Kidney epithelial cell (primary cell): ENCODE results near the gene MRPL28. TPM values are rescaled to one million over a fixed set of nuclear protein-coding genes. Genes with fewer than 3 reads are reported as not detected.

ENCODE experiments used
- DNase-seq: peaks from one replicate; pipeline ENCODE4 v3.0.0-alpha.2; 2010; ENCODE audit warnings: low read depth
- H3K27me3 ChIP-seq: 2 replicates; pipeline ENCODE4 v1.6.0; 2011; ENCODE audit warnings: low read length; ENCODE audit not compliant: control insufficient read depth, insufficient read depth
- H3K36me3 ChIP-seq: 2 replicates; pipeline ENCODE4 v1.5.1; 2011; ENCODE audit warnings: low read length; ENCODE audit not compliant: control insufficient read depth, insufficient read depth
- H3K4me3 ChIP-seq: 2 replicates; pipeline ENCODE4 v1.5.1; 2011; ENCODE audit warnings: low read depth, mild to moderate bottlenecking, control low read depth, low read length
- CTCF ChIP-seq: IDR thresholded peaks from 2 replicates; pipeline ENCODE4 v1.5.1; 2011; ENCODE audit warnings: mild to moderate bottlenecking, moderate library complexity, low read length, control low read depth, inconsistent platforms; ENCODE audit not compliant: insufficient read depth, poor library complexity, severe bottlenecking
- total RNA-seq: library from RNA; depleted of rRNA; stranded (reverse); fragments of >200 nt; gene quantifications from 2 replicates; pipeline ENCODE4 v1.2.3, GENCODE V29; 2015

Gene MRPL28
- total RNA-seq, 1 donor from 2014 or later, result 107 TPM

GRCh38 chr16:398561-399339, 28.4 kb upstream of the MRPL28 start:
- H3K36me3 ChIP-seq, result no peaks in the 10 kb centered on the region
- H3K4me3 ChIP-seq, result no peak overlapping the region
- no peak for DNase-seq
- H3K27me3 ChIP-seq, result no peaks in the 10 kb centered on the region
- no peak for TF ChIP-seq CTCF

GRCh38 chr16:397736-398332, 27.5 kb upstream of the MRPL28 start:
- Histone ChIP-seq H3K36me3 (no peaks in the 10 kb centered on the region), H3K4me3 (peak overlapping the region; percentile 10), H3K27me3 (no peaks in the 10 kb centered on the region)
- peak; percentile 40 for TF ChIP-seq CTCF
- DNase-seq, result no peak

DNA sequence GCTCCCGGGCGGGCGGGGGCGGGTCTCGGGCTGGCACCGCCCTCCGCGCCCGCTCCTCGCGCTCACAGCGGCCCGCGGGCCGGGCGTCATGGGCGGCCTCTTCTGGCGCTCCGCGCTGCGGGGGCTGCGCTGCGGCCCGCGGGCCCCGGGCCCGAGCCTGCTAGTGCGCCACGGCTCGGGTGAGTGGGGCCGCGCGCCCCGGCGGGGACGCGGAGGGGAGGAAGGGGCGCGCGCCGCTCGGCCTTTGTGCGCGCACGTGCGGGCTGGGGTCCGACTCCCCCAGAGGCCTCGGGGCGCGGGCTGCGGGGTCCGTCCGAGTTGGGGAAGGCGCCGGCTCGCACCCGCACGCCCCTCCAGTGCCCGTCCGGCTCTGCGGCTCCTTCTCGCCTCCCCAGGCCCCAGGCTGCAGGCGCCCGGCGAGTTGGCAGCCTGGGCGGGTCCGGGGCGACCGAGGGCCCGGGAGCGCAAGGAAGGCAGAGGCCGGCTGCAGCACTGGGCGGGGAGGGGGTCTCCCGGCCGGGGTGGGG, 26.9 kb upstream of the MRPL28 start, which contains the start of gene NME4:
NME4 (plus strand) TSS at position 65 of the 527 bp plus-strand sequence; CDS start at position 89, 24 bp downstream.
- H3K36me3 ChIP-seq, result no peaks in the 10 kb centered on the region

GRCh38 chr16:396605-397004, 26.3 kb upstream of the MRPL28 start:
- Histone ChIP-seq H3K4me3 (peak overlapping the region; percentile 46), H3K36me3 (no peaks in the 10 kb centered on the region), H3K27me3 (no peaks in the 10 kb centered on the region)
- no peak for DNase-seq
- no peak for TF ChIP-seq CTCF

More for the DNA sequence above, 26.9 kb upstream of the MRPL28 start, which contains the start of gene NME4:
- DNase-seq, result no peak
- Histone ChIP-seq H3K4me3 (peak within 1 kb of the TSS; percentile 46), H3K27me3 (no peaks in the 10 kb centered on the region)
- no peak for TF ChIP-seq CTCF

- Histone ChIP-seq H3K36me3 (no peaks in the 10 kb centered on the region), H3K27me3 (no peaks in the 10 kb centered on the region), H3K4me3 (no peak overlapping the region)
- DNase-seq, result no peak
- no peak for TF ChIP-seq CTCF
Observed at GRCh38 chr16:396199-396598, 25.9 kb upstream of the MRPL28 start.
